Measurements from ENCODE around the gene MTHFD2.

Gene MTHFD2

GRCh38 chr2:74232426-74232825 is 34.0 kb downstream of the MTHFD2 start:
- no peak for DNase-seq

- no peak for DNase-seq
Observed at GRCh38 chr2:74233648-74234047, 35.2 kb downstream of the MTHFD2 start.

- DNase-seq: no peak
Observed at GRCh38 chr2:74235041-74235440, 36.6 kb downstream of the MTHFD2 start.

GRCh38 chr2:74238879-74239278 is 40.5 kb downstream of the MTHFD2 start:
- peak; percentile 7 to 24 for DNase-seq

- no peak for DNase-seq
Observed at GRCh38 chr2:74239346-74239745, 40.9 kb downstream of the MTHFD2 start.

GRCh38 chr2:74242354-74243071 is 44.1 kb downstream of the MTHFD2 start:
- DNase-seq: no peak

- no peak for DNase-seq
Observed at GRCh38 chr2:74244286-74244685, 45.9 kb downstream of the MTHFD2 start.

GRCh38 chr2:74246496-74247195 is 48.2 kb downstream of the MTHFD2 start:
- DNase-seq: no peak

GRCh38 chr2:74249406-74250122 is 51.1 kb downstream of the MTHFD2 start:
- DNase-seq: no peak

GRCh38 chr2:74250189-74250631 is 51.8 kb downstream of the MTHFD2 start:
- DNase-seq: peak; percentile 25 to 31

- DNase-seq: no peak
Observed at GRCh38 chr2:74252036-74252435, 53.6 kb downstream of the MTHFD2 start.

- DNase-seq: no peak
Observed at GRCh38 chr2:74252862-74253261, 54.4 kb downstream of the MTHFD2 start.

GRCh38 chr2:74253306-74253970 is 55.0 kb downstream of the MTHFD2 start:
- no peak for DNase-seq

GRCh38 chr2:74253971-74254310 is 55.5 kb downstream of the MTHFD2 start:
- DNase-seq: no peak

- no peak for DNase-seq
Observed at GRCh38 chr2:74255660-74256213, 57.3 kb downstream of the MTHFD2 start.

GRCh38 chr2:74259191-74259590 is 60.8 kb downstream of the MTHFD2 start:
- no peak for DNase-seq

- DNase-seq: no peak
Observed at GRCh38 chr2:74259733-74260132, 61.3 kb downstream of the MTHFD2 start.

GRCh38 chr2:74260495-74260894 is 62.1 kb downstream of the MTHFD2 start:
- DNase-seq: no peak

GRCh38 chr2:74261204-74261864 is 62.9 kb downstream of the MTHFD2 start:
- no peak for DNase-seq

GRCh38 chr2:74262681-74263080 is 64.3 kb downstream of the MTHFD2 start:
- no peak for DNase-seq

- DNase-seq: no peak
Observed at GRCh38 chr2:74264281-74264680, 65.9 kb downstream of the MTHFD2 start.

GRCh38 chr2:74267068-74267467 is 68.7 kb downstream of the MTHFD2 start:
- DNase-seq: no peak

Data from AML-193 (cell line).